KOPT-K1 (cell line): Measurements from ENCODE around the gene ADH5.
"Not testable (repeated sequence)": the region's sequence is repeated elsewhere in the genome, so short reads cannot be mapped to it uniquely, and the experiment has no call there.

ENCODE experiments used
- H3K27ac ChIP-seq: fragments of 200-600 bp; sonication (generic); 2 replicates; pipeline ENCODE4 v1.5.1; 2016; ENCODE audit warnings: antibody characterized with exemption, mild to moderate bottlenecking, low read depth, low read length; ENCODE audit not compliant: poor library complexity, severe bottlenecking
- H3K36me3 ChIP-seq: fragments of 200-600 bp; sonication (generic); 2 replicates; pipeline ENCODE4 v1.5.1; 2017; ENCODE audit warnings: antibody characterized with exemption, mild to moderate bottlenecking, low read length, moderate library complexity; ENCODE audit not compliant: insufficient read depth
- H3K9me3 ChIP-seq: fragments of 200-600 bp; sonication (generic); 2 replicates; pipeline ENCODE4 v1.5.1; 2017; ENCODE audit warnings: antibody characterized with exemption, low read length, mild to moderate bottlenecking; ENCODE audit not compliant: insufficient read depth, poor library complexity, severe bottlenecking

ADH5 gene

DNA sequence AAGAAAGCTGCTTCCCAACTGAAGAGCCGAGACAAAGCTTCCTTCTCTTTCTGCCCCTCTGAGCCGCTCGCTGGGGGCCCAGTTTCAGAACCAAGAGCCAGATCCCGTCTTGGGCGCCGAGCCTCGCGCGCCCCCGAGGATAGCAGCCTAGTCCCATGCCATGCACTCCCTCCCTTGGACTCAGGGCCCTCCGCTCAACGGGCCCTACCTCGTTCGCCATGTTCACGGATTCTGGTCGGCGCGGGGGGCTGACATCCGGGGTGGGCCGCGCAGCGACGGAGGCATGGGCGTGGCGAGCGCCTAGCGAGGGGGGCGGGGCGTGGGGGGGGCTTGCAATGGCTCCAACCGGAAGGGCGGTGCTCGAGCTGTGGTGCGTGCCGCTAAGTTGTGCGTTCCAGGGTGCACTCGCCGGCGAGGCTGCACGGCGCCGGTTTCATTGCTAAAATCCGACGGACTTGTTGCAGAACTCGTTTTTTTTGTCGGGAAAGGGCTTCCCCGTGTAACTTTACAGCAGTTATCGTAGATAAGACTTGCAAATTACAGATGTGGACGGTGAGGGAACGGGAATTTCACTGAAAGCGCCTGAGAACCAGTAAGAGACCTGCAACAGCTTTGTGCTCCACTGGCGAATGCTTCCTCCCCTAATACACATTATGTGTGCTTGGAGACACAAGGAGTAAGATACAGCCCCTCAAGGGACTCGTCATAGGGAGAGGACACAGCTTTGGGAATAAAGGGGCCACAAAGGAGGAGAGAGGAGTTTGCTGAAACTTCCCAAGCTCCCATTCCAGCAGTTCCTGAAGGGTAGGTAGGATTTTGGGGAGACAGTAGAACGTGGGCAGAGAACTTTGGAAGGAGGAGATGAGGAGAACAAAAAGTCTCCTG is at the start of gene ADH5:
Gene ADH5 (minus strand): TSS at position 308 of the 885 bp plus-strand sequence. CDS start 88 bp downstream, at position 220.
- H3K27ac ChIP-seq = peak within 1 kb of the TSS; percentile 85
- H3K9me3 ChIP-seq = no peaks in the 10 kb centered on the region
- H3K36me3 ChIP-seq = peaks cover 21% of the 10 kb centered on the region

DNA sequence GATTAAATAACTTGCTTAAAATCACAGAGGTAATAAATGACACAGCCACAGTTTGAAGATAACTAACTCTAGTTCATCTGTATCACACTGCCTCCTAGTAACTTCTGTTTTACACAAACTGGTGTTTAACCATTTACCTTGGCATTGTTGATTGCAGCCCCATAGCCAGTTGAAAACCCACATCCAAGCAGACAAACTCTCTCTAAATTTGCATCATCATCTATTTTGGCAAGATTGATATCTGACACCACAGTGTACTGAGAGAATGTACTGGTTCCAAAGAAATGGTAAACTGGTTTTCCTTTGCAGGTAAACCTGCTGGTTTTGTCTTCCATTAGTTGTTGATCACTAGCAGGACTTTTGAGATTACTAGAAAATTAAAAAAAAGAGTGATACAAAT is 47.7 kb upstream of the ADH5 start:
- no peaks in the 10 kb centered on the region for H3K36me3 ChIP-seq
- no peaks in the 10 kb centered on the region for H3K9me3 ChIP-seq
- H3K27ac ChIP-seq = no peak overlapping the region

DNA sequence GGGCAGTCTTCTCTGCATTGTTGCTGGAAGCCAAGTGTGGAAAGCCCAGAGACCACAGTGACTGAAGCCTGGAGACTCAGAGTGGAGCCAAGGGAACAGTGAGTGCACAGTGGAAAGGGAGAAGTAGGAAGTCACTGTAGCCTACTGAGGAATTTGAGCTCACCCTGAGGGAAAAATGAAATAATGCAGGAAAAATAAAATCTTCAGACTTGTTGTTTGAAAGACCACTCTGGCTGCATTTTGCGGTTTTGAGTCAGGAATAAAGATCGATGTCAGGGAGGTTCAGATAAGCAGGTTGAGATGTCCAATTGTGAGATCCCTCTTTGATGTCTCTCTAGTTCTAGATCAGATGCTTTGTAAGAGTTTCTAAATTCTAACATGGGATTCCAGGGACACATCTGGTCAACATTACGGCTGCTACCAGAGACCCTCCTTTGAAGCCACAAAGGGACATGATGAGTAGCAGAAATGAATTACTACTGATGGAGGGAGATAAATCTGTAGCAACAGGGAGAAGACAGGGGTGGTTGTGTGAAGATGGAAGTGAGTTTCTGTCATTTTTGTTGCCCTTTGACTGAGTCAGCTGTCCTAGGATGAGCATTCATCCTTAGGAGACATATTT is 47.1 kb upstream of the ADH5 start:
- Histone ChIP-seq H3K27ac (no peak overlapping the region), H3K36me3 (no peaks in the 10 kb centered on the region), H3K9me3 (no peaks in the 10 kb centered on the region)

DNA sequence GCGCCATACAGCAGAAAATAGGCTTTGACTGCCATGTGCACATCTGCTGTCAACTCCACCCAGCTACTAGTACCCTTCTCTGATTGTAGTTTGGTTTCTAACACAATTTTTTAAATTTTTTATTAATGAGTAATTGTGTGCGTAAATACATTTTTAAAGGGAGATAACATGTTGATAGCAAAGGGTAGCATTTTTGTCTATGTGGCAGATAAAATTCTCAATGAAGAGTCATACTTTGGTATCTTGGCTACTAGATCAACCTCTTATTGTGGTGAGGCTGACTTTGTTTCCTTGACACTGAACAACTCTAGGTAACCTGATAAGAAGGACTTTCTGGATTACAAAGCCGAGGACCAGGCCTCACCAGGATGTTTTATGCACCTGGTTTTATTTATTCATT is 46.0 kb upstream of the ADH5 start:
- Histone ChIP-seq H3K9me3 (no peaks in the 10 kb centered on the region), H3K36me3 (no peaks in the 10 kb centered on the region), H3K27ac (no peak overlapping the region)

DNA sequence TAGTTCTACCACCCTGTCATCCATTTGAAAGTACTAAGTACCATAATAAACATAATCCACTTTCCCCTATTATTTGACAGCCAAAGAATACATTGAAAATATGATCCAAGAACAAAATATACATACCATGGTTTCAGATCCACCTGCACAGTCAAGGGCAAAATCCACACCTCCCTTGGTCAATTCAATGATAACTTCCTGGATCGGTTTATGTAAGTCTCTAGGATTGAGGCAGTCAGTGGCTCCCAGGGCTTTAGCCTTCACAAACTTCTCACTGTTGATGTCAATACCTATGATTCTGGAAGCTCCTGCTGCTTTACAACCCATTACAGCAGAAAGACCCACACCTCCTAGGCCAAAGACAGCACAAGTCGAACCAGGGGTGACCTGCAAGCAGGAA is 42.8 kb upstream of the ADH5 start:
- no peaks in the 10 kb centered on the region for H3K36me3 ChIP-seq
- H3K9me3 ChIP-seq = no peaks in the 10 kb centered on the region
- H3K27ac ChIP-seq = no peak overlapping the region

DNA sequence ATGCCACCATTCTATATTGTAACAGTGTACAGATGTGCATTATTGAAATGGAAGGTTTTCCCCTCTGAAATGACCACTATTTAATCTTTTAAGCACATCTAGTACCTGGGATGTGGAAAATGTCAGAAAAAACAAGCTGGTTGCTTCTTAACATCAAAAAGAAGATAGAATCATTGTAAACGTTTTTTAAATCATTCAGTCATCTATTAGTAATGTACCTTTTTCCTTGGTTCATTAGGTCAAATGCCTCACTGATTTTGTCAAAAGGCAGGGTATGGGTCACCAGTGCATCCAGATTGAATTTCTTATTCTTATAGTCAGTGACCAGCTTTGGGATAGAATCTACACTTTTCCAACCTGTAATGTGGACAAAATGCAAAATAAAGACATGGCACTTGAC is 37.8 kb upstream of the ADH5 start:
- Histone ChIP-seq H3K36me3 (no peaks in the 10 kb centered on the region), H3K27ac (no peak overlapping the region), H3K9me3 (no peaks in the 10 kb centered on the region)

DNA sequence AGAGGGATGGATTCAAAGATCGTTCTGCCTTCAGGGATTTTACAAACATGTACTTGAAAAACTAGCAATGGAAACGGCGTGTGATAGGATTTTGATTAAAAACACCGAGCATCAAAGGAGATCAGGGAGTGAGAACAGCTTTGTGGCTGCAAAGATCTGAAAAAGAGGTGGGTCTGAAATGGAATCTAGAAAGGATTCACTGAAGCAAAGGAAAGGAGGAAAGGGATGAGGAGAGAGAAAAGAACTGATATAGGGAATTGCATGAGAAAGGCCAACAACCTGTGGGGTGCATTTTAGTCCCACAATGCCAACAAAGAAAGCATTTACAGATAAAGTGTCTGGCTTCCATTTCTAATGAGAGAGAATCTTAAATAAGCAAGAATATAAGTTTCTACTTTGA is 32.4 kb upstream of the ADH5 start:
- Histone ChIP-seq H3K36me3 (no peaks in the 10 kb centered on the region), H3K9me3 (no peaks in the 10 kb centered on the region), H3K27ac (no peak overlapping the region)

DNA sequence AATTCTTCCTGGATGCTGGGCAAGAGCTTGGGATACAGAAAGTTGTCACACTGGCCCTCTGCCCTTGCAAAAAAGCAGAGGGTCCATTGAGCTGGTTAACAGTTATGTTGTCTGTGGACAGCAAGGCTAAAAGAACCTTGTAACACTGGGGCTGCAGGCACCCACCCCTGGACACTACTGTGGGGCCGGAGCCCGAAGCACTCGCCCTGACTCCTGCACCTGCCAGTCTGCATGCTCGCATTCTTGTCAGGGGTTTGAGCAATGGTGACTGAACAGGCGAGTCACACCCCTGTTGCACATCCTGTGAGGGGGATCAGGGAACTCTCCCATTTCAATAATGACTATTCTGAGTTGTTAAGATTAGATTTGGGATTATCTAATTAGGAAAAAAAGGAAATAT is 31.9 kb upstream of the ADH5 start:
- Histone ChIP-seq H3K36me3 (no peaks in the 10 kb centered on the region), H3K27ac (no peak overlapping the region), H3K9me3 (no peaks in the 10 kb centered on the region)

DNA sequence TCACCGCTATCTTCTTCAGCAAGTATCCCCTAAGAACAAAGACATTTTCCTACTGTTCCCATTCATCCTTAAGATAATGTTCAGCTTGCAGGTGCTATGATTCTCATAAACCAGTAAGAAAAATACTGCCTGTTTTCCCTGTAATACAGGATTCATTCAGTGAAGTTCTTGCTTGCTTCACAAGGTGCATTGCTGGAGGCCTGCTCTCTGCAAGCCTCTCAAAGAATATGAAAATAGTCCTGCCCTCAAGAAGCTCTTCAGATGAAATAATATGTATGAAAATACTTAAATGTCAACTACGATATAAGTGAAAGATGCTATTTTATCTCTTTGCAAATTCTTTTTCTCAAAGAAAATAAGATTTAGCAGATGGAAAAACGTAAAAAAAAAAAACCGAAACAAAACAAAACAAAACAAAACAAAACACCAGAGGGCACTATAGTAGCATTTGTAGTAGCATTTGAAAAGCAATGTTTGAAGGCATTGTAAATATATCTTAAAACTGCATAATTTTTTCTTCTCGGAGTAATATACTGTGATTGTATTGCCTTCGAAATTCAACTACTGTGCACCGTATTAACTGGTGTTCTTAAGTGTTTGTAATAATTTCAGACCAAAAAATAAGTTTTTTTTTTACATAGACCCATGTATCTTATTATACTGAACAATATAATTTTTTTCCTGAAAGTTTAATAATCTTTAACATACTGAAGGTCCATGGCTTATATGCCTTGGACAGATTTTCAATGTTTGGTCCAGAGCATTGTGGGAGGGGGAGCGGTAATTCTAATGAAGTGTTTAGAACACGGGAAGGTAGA is 29.5 kb upstream of the ADH5 start:
- Histone ChIP-seq H3K27ac (no peak overlapping the region), H3K9me3 (no peaks in the 10 kb centered on the region), H3K36me3 (no peaks in the 10 kb centered on the region)

DNA sequence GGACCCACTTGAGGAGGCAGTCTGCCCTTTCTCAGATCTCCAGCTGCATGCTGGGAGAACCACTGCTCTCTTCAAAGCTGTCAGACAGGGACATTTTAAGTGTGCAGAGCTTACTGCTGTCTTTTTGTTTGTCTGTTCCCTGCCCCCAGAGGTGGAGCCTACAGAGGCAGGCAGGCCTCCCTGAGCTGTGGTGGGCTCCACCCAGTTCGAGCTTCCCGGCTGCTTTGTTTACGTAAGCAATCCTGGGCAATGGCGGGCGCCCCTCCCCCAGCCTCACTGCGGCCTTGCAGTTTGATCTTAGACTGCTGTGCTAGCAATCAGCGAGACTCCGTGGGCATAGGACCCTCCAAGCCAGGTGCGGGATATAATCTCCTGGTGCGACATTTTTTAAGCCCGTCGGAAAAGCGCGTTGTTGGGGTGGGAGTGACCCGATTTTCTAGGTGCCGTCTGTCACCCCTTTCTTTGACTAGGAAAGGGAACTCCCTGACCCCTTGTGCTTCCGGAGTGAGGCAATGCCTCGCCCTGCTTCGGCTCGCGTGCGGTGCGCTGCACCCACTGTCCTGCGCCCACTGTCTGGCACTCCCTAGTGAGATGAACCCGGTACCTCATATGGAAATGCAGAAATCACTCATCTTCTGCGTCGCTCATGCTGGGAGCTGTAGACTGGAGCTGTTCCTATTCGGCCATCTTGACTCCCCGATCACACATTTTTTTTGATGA is 28.7 kb upstream of the ADH5 start:
- not testable (repeated sequence) for H3K36me3 ChIP-seq, H3K27ac ChIP-seq, H3K9me3 ChIP-seq

DNA sequence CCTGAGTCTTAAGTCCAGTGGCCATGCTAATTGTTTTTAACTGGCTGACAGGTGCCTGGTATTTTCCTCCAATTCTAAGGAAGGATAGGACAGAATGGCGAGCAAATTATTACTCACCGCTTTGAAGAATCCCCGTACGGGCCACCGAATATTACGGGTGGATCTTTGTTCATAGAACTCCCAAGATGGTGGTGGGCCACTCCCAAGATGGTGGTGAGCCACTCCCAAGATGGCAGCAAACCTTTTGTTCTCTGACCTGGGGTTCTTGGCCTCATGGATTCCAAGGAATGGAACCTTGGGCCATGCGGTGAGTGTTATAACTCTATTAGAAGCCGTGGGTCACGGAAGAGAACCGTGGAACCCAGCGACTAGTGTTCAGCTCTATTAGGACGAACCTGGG is 20.7 kb upstream of the ADH5 start:
- H3K9me3 ChIP-seq, H3K27ac ChIP-seq, H3K36me3 ChIP-seq: not testable (repeated sequence)

DNA sequence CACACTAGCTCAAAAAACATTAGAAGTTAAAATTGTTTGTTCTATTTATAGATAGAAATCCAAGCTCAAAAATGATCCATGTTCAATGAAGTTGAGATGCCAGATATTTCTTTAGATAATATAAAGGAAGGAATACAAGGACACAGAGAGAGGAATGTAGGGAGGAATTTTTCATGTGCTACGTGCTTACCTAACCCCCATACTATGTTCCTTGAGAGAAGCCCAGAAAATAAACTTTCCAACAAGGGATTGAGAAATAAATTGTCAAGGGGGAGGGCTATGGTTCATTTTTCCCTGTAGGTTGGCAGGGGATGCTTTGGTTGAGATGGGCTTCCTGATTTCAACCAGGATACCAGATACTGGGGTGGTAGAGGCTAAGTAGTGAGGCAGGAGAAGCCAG is 15.6 kb upstream of the ADH5 start:
- Histone ChIP-seq H3K27ac (no peak overlapping the region), H3K36me3 (no peaks in the 10 kb centered on the region), H3K9me3 (no peaks in the 10 kb centered on the region)

DNA sequence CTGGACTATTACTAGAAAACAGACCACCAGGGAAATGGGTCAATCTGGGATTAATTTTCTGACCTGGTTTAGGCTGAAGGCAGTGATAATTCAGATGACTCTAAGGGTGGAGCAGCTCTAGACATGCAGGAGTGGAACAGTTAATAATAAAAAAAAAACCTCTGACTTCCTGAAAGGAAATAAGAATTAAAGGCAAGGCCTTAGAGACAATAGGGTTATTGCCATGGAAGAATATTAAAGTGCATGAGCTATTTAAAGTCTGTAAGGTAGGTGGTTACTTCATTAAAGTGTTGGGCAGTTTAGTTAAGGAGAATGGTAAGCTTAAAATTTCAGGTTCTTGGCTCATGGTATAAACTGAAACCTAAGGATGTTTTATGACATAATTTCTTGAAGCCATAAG is 14.6 kb upstream of the ADH5 start:
- Histone ChIP-seq H3K36me3 (no peaks in the 10 kb centered on the region), H3K27ac (no peak overlapping the region), H3K9me3 (no peaks in the 10 kb centered on the region)

DNA sequence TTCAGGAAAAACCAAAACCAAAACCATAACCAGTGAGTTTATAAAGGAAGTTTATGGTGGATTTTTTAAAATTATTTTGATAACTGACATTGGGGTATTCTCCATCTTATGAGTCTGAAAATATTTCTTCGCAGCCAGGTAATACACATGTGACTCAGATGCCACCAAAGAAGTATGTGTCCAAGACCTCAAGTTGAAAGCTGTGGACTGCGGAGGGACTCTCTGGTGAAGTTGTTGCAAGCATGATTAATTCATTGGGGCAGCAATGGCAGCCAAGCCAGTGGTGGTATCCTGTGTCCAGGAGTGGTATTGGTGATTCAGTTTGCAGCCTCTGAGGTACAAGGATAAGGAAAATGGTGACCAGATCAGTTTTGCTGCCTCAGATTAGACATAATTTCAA is 14.0 kb upstream of the ADH5 start:
- no peak overlapping the region for H3K27ac ChIP-seq
- no peaks in the 10 kb centered on the region for H3K36me3 ChIP-seq
- no peaks in the 10 kb centered on the region for H3K9me3 ChIP-seq

DNA sequence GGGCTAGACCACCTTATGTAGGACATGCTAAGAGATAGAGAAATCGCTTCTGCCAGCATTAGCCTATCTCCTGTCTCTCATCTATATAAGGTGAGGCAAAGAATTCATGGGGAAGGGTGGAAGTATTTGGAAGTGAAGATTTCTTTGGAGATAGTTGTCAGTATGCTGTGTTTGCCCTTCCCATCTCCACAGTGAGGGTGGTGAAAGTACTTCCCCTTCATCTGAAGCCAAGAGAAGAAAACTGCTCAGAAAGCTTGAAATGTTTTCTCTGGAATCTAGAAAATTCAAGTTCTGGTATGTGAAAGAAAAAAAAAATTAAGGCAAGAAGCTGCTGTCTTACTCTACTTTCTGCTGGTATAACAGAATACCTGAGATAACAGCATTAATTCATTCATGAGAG is 12.3 kb upstream of the ADH5 start:
- H3K36me3 ChIP-seq = no peaks in the 10 kb centered on the region
- no peaks in the 10 kb centered on the region for H3K9me3 ChIP-seq
- no peak overlapping the region for H3K27ac ChIP-seq
